Tibial artery (tissue), 4 donors: ENCODE data around the gene CXorf58.

Source experiments
- DNase-seq, 2 donors: peaks; one replicate each; pipeline ENCODE4 v3.0.0-alpha.2; 2019
- H3K27ac ChIP-seq, 2 donors: fragments of 200-600 bp; sonication (generic) in 1 of 2; 1 replicate in 1 of 2; 2 replicates in 1 of 2; pipeline ENCODE4 v1.5.1; 2018 to 2019; ENCODE audit warnings: mild to moderate bottlenecking in 1 of 2
- H3K27me3 ChIP-seq, 2 donors: fragments of 200-600 bp; sonication (generic) in 1 of 2; one replicate each; pipeline versions ENCODE4 v1.5.1 to v1.6.0; 2016 to 2019
- H3K36me3 ChIP-seq, 3 donors: fragments of 200-600 bp; sonication (generic) in 2 of 3; one replicate each; pipeline ENCODE4 v1.5.1; 2016 to 2019; ENCODE audit warnings: mild to moderate bottlenecking in 2 of 3
- H3K4me1 ChIP-seq, 4 donors: fragments of 200-600 bp; sonication (generic) in 2 of 4; 1 replicate in 3 of 4; 2 replicates in 1 of 4; pipeline ENCODE4 v1.5.1; 2016 to 2019
- H3K4me3 ChIP-seq, 2 donors: fragments of 200-600 bp; sonication (generic) in 1 of 2; 1 replicate in 1 of 2; 2 replicates in 1 of 2; pipeline ENCODE4 v1.5.1; 2018 to 2019; ENCODE audit warnings: mild to moderate bottlenecking in 2 of 2
- H3K9me3 ChIP-seq, 3 donors: fragments of 200-600 bp; sonication (generic) in 1 of 3; one replicate each; pipeline ENCODE4 v1.5.1; 2016 to 2019
- intact Hi-C: fragments of 100-400 bp; cut with DNase I; formaldehyde crosslinking; loops from one replicate; pipeline ENCODE4 v1.15.0; 2023; ENCODE audit warnings: low total_unique reads
- TF ChIP-seq, protein P1 (sequence below), 2 experiments: fragments of 200-600 bp in 1 of 2; fragments of 450-650 bp in 1 of 2; IDR thresholded peaks; one replicate each; pipeline ENCODE4 v1.5.1; 2017 to 2019; ENCODE audit warnings: antibody characterized with exemption in 2 of 2, mild to moderate bottlenecking in 1 of 2, moderate library complexity in 1 of 2

Gene CXorf58

DNA sequence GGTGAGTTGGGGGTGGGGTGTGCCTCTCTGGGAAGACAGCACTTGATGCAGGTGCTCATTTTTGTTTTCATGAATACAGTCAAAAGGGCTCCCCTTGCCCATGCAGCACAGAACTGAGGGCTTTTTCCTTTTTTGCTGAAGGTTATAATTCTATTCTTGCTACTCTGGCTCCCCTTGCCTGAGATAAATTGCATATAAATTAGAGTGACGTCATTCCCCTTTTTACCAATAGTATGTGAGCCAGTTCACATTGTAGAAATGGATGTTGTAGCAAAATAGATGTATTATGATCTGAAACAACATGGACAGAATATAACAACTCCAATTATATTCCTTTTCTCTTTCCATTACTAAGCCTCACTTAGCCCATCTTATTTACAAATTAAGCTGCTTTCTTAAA, 28.4 kb downstream of the CXorf58 start:
- TF ChIP-seq, protein P1, sequence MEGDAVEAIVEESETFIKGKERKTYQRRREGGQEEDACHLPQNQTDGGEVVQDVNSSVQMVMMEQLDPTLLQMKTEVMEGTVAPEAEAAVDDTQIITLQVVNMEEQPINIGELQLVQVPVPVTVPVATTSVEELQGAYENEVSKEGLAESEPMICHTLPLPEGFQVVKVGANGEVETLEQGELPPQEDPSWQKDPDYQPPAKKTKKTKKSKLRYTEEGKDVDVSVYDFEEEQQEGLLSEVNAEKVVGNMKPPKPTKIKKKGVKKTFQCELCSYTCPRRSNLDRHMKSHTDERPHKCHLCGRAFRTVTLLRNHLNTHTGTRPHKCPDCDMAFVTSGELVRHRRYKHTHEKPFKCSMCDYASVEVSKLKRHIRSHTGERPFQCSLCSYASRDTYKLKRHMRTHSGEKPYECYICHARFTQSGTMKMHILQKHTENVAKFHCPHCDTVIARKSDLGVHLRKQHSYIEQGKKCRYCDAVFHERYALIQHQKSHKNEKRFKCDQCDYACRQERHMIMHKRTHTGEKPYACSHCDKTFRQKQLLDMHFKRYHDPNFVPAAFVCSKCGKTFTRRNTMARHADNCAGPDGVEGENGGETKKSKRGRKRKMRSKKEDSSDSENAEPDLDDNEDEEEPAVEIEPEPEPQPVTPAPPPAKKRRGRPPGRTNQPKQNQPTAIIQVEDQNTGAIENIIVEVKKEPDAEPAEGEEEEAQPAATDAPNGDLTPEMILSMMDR (IDR thresholded peaks at IDR 0.05), result no peak
- DNase-seq, result no peak

DNA sequence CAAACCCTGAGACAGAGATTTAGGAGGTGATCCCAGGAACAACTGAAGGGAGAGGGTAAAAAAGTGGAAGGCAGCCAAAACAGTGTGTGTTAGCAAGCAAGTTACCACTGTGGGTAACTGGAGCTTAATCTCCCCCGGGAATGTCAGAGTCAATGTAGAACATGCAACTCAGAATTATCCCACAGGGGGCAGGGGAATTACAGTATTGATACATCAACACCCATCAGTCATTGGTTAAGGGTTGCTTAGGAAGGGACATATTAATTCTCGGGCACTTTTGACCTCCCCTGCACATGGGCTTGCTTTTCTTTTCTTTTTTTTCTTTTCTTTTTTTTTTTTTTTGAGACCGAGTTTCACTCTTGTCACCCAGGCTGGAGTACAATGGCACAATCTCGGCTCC, 29.3 kb downstream of the CXorf58 start:
- Histone ChIP-seq H3K4me1 (no peaks in the 10 kb centered on the region), H3K27ac (no peak overlapping the region), H3K27me3 (no peaks in the 10 kb centered on the region), H3K9me3 (no peaks in the 10 kb centered on the region), H3K36me3 (no peaks in the 10 kb centered on the region), H3K4me3 (no peak overlapping the region)
- TF ChIP-seq, protein P1 (IDR thresholded peaks at IDR 0.05), result no peak
- no peak for DNase-seq
- intact Hi-C loops, result no loop called here

More for the DNA sequence above, 28.4 kb downstream of the CXorf58 start:
- intact Hi-C loops, result no loop called here
- H3K27me3 ChIP-seq, result no peaks in the 10 kb centered on the region
- H3K4me1 ChIP-seq, result no peaks in the 10 kb centered on the region
- H3K9me3 ChIP-seq, result no peaks in the 10 kb centered on the region
- no peaks in the 10 kb centered on the region for H3K36me3 ChIP-seq
- no peak overlapping the region for H3K4me3 ChIP-seq
- no peak overlapping the region for H3K27ac ChIP-seq

- H3K36me3 ChIP-seq, result no peaks in the 10 kb centered on the region
- no peaks in the 10 kb centered on the region for H3K4me1 ChIP-seq
- H3K27ac ChIP-seq, result no peak overlapping the region
- TF ChIP-seq, protein P1 (IDR thresholded peaks at IDR 0.05), result no peak
- intact Hi-C loops, result no loop called here
- H3K9me3 ChIP-seq, result no peaks in the 10 kb centered on the region
- no peaks in the 10 kb centered on the region for H3K27me3 ChIP-seq
- H3K4me3 ChIP-seq, result no peak overlapping the region
- no peak for DNase-seq
Measured at GRCh38 chrX:23938690-23939089, 30.9 kb downstream of the CXorf58 start.

- Histone ChIP-seq H3K27ac (no peak overlapping the region), H3K4me1 (no peaks in the 10 kb centered on the region), H3K9me3 (no peaks in the 10 kb centered on the region), H3K36me3 (no peaks in the 10 kb centered on the region), H3K27me3 (no peaks in the 10 kb centered on the region), H3K4me3 (no peak overlapping the region)
- TF ChIP-seq, protein P1 (IDR thresholded peaks at IDR 0.05), result no peak
- DNase-seq, result no peak
- intact Hi-C loops, result no loop called here
Measured at GRCh38 chrX:23939203-23939602, 31.4 kb downstream of the CXorf58 start.

DNA sequence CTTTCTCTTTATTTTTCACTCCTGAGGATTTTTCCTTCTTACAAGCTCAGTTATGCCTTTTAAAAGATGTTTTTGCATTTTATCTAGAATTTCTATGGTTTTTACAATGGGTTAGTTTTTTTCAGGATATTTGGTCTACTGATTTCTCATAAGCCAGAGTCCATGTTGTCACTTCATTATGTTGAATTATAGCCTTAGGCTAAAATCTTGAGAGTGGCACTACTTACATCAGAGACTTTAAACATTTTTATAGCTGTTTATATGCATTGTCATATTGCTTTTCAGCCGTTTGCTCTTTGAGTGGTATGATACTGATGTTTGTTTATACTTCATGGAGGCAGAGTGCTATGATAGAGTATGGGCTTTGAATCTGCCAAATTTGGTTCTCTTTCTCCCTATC, 36.4 kb downstream of the CXorf58 start:
- TF ChIP-seq, protein P1 (IDR thresholded peaks at IDR 0.05), result no peak
- Histone ChIP-seq H3K9me3 (no peaks in the 10 kb centered on the region), H3K4me1 (no peaks in the 10 kb centered on the region), H3K36me3 (no peaks in the 10 kb centered on the region), H3K4me3 (no peak overlapping the region), H3K27ac (no peak overlapping the region), H3K27me3 (no peaks in the 10 kb centered on the region)
- intact Hi-C loops, result no loop called here
- no peak for DNase-seq

GRCh38 chrX:23945206-23945605, 37.4 kb downstream of the CXorf58 start:
- no peak for DNase-seq
- Histone ChIP-seq H3K4me3 (no peak overlapping the region), H3K9me3 (no peaks in the 10 kb centered on the region), H3K27ac (no peak overlapping the region), H3K36me3 (no peaks in the 10 kb centered on the region), H3K27me3 (no peaks in the 10 kb centered on the region), H3K4me1 (no peaks in the 10 kb centered on the region)
- intact Hi-C loops, result no loop called here
- TF ChIP-seq, protein P1 (IDR thresholded peaks at IDR 0.05), result no peak
